WERI-Rb-1 (cell line): ENCODE measurements around the gene CASZ1.

ENCODE experiments used
- DNase-seq: peaks from one replicate; pipeline ENCODE4 v3.0.0-alpha.2; 2020
- H3K27ac ChIP-seq: fragments of 250-450 bp; sonication (Bioruptor Pico); 2 replicates; pipeline ENCODE4 v1.5.1; 2020; ENCODE audit warnings: mild to moderate bottlenecking, moderate library complexity
- H3K27me3 ChIP-seq: fragments of 250-450 bp; sonication (Bioruptor Pico); 2 replicates; pipeline ENCODE4 v1.5.1; 2021; ENCODE audit warnings: mild to moderate bottlenecking, low read depth, moderate library complexity; ENCODE audit not compliant: insufficient read depth, severe bottlenecking
- H3K36me3 ChIP-seq: fragments of 250-450 bp; sonication (Bioruptor Pico); 2 replicates; pipeline ENCODE4 v1.5.1; 2020; ENCODE audit warnings: mild to moderate bottlenecking, moderate library complexity
- H3K4me3 ChIP-seq: 2 replicates; pipeline ENCODE4 v1.5.1; 2011; ENCODE audit warnings: low read depth, mild to moderate bottlenecking, control low read depth, low read length
- H3K9me3 ChIP-seq: fragments of 250-450 bp; sonication (Bioruptor Pico); 2 replicates; pipeline ENCODE4 v1.5.1; 2021; ENCODE audit warnings: mild to moderate bottlenecking, moderate library complexity; ENCODE audit not compliant: severe bottlenecking
- TF ChIP-seq, protein P1 (sequence below): IDR thresholded peaks from 2 replicates; pipeline ENCODE4 v1.5.1; 2011; ENCODE audit warnings: low read depth, mild to moderate bottlenecking, control low read depth, inconsistent platforms, low read length

The CASZ1 gene

GRCh38 chr1:10722803-10723202 is 73.6 kb downstream of the CASZ1 start:
- no peaks in the 10 kb centered on the region for H3K27me3 ChIP-seq
- H3K36me3 ChIP-seq: peaks cover 4% of the 10 kb centered on the region; the same call in 1 of the 2 replicates
- no peak for DNase-seq
- no peaks in the 10 kb centered on the region for H3K9me3 ChIP-seq
- H3K4me3 ChIP-seq: no peak overlapping the region
- TF ChIP-seq, protein P1, sequence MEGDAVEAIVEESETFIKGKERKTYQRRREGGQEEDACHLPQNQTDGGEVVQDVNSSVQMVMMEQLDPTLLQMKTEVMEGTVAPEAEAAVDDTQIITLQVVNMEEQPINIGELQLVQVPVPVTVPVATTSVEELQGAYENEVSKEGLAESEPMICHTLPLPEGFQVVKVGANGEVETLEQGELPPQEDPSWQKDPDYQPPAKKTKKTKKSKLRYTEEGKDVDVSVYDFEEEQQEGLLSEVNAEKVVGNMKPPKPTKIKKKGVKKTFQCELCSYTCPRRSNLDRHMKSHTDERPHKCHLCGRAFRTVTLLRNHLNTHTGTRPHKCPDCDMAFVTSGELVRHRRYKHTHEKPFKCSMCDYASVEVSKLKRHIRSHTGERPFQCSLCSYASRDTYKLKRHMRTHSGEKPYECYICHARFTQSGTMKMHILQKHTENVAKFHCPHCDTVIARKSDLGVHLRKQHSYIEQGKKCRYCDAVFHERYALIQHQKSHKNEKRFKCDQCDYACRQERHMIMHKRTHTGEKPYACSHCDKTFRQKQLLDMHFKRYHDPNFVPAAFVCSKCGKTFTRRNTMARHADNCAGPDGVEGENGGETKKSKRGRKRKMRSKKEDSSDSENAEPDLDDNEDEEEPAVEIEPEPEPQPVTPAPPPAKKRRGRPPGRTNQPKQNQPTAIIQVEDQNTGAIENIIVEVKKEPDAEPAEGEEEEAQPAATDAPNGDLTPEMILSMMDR: no peak
- no peak overlapping the region for H3K27ac ChIP-seq

GRCh38 chr1:10721381-10722321 is 74.8 kb downstream of the CASZ1 start:
- H3K27ac ChIP-seq: no peak overlapping the region
- H3K27me3 ChIP-seq: no peaks in the 10 kb centered on the region
- H3K36me3 ChIP-seq: peaks cover 4% of the 10 kb centered on the region; the same call in 1 of the 2 replicates
- TF ChIP-seq, protein P1: no peak
- H3K9me3 ChIP-seq: no peaks in the 10 kb centered on the region
- H3K4me3 ChIP-seq: no peak overlapping the region
- no peak for DNase-seq

GRCh38 chr1:10720635-10721034 is 75.8 kb downstream of the CASZ1 start:
- peaks cover 4% of the 10 kb centered on the region; the same call in 1 of the 2 replicates for H3K36me3 ChIP-seq
- TF ChIP-seq, protein P1: no peak
- H3K4me3 ChIP-seq: no peak overlapping the region
- no peak for DNase-seq
- no peak overlapping the region for H3K27ac ChIP-seq
- no peaks in the 10 kb centered on the region for H3K9me3 ChIP-seq
- no peaks in the 10 kb centered on the region for H3K27me3 ChIP-seq

GRCh38 chr1:10718083-10718415 is 78.4 kb downstream of the CASZ1 start:
- TF ChIP-seq, protein P1: no peak
- Histone ChIP-seq H3K36me3 (peaks cover 8% of the 10 kb centered on the region; the same call in 1 of the 2 replicates), H3K27ac (no peak overlapping the region), H3K27me3 (no peaks in the 10 kb centered on the region), H3K4me3 (no peak overlapping the region), H3K9me3 (no peaks in the 10 kb centered on the region)
- no peak for DNase-seq

GRCh38 chr1:10717296-10718082 is 79.0 kb downstream of the CASZ1 start:
- Histone ChIP-seq H3K27me3 (no peaks in the 10 kb centered on the region), H3K9me3 (no peaks in the 10 kb centered on the region), H3K4me3 (no peak overlapping the region), H3K36me3 (peaks cover 8% of the 10 kb centered on the region; the same call in 1 of the 2 replicates), H3K27ac (no peak overlapping the region)
- no peak for DNase-seq
- TF ChIP-seq, protein P1: no peak
